GM19351 (cell line): ENCODE measurements around the gene OXNAD1.

ENCODE experiments used
- ATAC-seq: cut with Tn5 transposase; IDR thresholded peaks from one replicate; pipeline ENCODE4 v1.9.1; 2021; ENCODE audit warnings: mild to moderate bottlenecking, moderate library complexity; ENCODE audit not compliant: unreplicated experiment

Gene OXNAD1

DNA sequence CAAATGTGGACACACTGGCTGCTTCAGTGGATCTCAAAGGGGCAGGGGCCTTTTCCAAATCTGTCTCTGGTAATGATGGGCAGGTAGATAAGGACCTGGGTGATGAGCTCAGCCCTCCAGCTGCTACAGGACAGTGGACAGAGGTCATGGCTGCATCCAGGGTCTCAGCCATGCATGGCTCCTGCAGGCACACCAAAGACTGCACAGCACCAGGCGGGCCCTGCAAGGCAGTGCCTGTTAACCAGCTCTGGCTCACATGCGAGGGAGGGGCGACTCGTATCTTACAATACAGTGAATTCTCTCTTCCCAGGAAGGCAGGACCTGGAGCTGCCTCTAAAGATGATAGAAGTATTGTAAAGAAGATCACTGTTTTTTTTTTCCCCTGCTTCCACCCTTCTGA is 58.7 kb downstream of the OXNAD1 start:
- ATAC-seq, result no peak

GRCh38 chr3:16325850-16326249 is 60.8 kb downstream of the OXNAD1 start:
- no peak for ATAC-seq

DNA sequence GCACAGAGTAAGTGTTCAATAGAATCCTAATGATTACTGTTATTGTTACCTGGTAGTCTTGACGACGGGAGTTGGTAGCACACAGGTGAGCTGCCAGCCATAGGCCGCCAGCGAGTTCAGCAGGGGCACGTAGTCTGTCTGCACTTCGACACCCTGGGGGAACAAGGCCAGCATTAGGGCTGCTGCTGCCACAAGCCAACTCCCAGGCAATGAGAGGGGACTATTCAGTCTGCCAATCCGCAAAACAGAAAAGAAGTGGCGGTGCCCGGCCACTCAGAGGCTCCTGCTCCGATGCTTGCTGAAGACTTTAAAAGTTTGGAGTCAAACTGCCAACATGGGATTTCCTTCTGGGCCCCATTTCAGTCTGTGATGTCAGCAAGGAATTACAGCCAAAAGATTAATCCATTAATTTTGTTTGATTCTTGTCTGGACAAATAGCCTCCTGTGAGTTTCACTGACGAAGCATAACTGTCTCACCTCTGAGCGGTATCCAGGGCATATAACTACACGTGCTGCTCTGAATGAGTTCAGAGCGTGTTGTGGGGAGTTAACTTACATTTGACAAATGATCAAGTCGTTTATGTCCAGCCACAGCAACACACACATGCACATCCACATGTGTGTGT is 61.8 kb downstream of the OXNAD1 start:
- ATAC-seq, result no peak

DNA sequence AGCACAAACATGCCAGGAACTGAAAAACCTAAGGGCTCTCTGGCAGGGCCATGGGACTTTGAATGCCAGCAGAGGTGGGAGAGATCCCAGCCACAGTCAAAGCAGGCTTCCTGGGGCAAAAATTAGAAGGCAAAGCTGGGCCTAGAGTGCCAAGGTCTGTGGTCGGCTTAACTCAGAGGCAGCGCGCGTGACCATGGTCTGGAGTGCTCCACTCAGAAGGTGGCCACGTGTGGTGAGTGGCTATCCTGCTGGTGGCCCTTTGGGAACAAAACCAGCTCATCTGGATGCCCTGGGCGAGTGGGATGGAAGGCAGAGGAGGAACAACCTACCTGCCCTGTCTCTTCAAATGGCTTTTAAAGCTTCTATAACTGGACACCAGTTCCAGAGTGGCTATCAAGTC is 63.1 kb downstream of the OXNAD1 start:
- ATAC-seq, result no peak

DNA sequence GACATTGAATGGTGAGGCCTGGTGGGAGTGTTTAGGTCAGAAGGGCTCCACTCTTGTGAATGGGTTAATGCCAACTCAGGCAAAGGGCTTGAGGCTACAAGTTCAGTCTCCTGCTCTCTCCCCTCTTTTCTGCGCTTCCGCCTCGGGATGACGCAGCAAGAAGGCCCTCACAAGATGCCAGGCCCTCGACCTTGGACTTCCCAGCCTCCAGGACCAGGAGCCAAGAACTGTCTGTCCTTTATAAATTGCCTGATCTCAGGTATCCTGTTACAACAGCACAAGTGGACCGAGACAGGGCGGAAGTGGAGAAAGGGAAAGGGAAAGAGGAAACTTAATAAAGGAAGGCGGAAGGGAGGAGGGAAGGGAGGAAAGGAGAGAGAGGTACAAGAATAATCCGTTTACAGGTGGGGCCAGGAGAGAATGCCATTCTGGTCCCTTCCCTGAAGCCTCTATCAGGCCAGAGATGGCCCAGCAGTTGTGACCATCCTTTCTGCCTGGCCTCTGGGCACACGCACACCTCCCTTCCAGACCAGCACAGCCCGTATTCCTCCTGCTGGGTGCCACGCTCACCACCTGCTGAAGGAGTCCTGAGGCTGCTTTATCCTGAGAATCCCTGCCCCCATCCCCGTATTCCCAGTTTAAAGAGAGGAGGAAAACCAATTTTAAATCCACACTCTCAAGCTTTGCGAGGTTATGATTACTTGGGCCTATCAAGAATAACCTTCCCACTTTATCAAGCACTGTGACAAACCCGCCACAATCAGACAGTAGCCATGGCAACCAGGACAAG is 64.2 kb downstream of the OXNAD1 start:
- no peak for ATAC-seq

DNA sequence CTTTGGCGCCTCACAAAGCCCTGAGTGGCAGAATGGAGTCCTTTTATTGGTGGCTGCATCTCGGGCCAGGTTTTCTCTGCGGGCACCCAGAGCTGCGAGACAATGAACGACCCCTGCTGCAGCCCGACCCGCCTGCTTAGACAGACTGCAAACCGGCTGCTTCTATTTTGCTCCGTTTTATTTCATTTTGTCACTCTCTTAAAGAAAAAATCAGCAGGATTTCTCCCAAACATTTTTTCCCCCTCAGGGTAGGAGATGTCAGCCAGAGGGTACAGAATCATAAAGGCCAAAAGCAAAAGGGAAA is 64.8 kb downstream of the OXNAD1 start:
- ATAC-seq, result no peak

GRCh38 chr3:16330351-16330750 is 65.3 kb downstream of the OXNAD1 start:
- no peak for ATAC-seq

- no peak for ATAC-seq
These were observed 66.4 kb downstream of the OXNAD1 start for GRCh38 chr3:16331319-16331883.

- ATAC-seq, result no peak
These were observed 68.0 kb downstream of the OXNAD1 start for GRCh38 chr3:16332904-16333426.

DNA sequence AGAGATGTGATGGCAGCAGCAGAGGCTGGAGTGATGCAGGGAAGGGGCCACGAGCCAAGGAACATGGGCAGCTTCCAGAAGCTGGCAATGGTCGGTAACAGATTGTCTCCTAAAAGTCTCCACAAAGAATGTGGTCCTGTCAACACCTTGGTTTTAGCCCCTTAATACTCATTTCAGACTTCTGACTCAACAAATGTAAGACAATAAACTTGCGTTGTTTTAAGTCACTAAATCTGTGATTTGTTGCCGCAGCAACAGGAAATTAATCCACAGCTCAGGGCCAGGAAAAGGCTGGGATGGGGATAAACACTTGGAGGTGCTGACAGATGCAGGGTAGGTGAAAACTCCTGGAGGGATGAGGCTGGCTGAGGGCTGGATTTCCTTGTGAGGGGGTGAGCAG is 69.9 kb downstream of the OXNAD1 start:
- ATAC-seq, result no peak

DNA sequence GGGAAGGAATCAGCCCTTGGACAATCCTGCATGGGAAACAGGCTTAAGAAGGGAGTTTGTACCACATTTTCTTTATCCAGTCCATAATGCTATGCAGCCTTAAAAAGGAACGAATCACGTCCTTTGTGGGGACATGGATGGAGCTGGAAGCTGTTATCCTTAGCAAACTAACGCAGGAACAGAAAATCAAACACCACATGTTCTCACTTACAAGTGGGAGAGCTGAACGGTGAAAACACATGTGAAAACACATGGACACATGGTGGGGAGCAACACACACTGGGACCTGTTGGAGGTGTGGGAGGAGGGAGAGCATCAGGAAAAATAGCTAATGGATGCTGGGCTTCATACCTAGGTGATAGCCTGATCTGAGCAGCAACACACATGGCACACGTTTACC is 70.3 kb downstream of the OXNAD1 start:
- ATAC-seq, result no peak

GRCh38 chr3:16335772-16336645 is 71.0 kb downstream of the OXNAD1 start:
- no peak for ATAC-seq

DNA sequence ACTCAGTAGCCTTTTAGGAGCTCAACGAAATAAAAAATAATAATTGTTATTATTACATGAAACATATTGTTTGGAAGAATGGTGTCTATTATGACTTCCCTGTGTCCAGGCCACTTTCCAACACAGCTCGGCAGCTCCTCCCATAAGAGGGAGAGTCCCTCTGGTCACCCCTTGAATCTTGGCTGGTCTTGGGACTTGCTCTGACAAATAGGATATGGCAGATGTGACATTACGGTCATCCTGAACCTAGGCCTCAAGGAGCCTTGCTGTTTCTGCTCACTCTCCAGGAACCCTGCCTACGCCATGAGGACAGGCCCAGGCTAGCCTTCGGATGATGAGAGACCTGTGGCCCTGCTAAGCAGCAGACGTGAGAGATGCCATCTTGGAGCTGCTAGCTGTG is 71.8 kb downstream of the OXNAD1 start:
- no peak for ATAC-seq

DNA sequence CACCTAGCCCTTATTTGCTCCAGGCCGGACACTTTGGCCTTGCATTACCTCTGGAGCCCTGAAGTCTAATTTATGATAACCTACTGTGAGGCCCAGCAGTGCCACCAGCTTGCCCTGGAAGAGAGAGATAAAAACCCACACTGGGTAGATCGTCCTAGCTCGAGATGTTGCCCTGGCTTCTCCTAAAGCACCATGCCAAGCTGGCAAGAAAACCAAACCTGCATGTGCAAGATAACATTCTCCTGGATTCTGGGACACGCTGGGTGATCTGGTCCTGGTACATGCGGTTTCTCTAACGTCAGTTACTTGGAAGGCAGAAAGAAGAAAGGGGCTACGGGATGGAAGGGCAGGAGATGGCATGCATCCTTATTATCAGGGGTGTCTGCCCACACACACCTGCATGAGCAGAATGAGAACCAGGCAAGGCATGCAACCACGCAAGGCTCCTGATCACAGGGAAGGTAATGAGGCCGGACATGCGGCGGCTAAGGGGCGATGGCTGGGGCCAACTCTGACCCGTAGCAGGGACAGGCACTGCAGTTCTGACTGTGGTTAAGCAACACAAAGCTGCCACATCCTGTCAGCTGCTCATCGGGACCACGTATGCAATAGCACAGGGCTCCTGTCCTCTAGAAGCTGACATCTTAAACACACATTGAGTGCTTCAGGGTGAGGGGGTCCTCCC is 73.0 kb downstream of the OXNAD1 start:
- ATAC-seq, result peak; percentile 91

DNA sequence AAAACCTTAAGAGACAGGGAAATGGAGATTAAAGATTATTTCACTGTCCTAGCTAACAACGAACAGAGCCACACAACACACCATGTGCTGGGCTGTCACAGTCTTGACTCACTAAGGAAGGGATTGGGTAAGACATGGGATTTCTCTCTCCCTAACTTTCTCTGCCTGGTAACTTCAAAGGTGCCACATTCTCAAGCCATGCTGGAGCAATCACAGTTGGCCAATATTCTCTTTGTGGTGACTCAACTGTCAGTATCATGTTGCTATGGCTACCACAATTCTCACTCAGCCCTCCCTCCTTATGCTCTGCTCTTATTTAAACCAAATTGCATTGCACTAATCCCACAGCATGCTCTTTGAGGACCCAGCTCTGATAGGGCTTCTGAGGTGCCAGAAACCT is 74.0 kb downstream of the OXNAD1 start:
- ATAC-seq, result peak; percentile 39

GRCh38 chr3:16343101-16343500 is 78.1 kb downstream of the OXNAD1 start:
- no peak for ATAC-seq

GRCh38 chr3:16346413-16347081 is 81.5 kb downstream of the OXNAD1 start:
- ATAC-seq, result no peak

GRCh38 chr3:16347548-16347947 is 82.5 kb downstream of the OXNAD1 start:
- ATAC-seq, result no peak

GRCh38 chr3:16349986-16350596 is 85.1 kb downstream of the OXNAD1 start:
- ATAC-seq, result no peak
